ENCODE data around the gene RGS7. TPM values are rescaled to one million over a fixed set of nuclear protein-coding genes. Genes with fewer than 3 reads are reported as not detected.

RGS7 gene
- polyA plus RNA-seq, 1 donor from 2014 or later: 24.2 TPM

- no peak overlapping the region for H3K4me3 ChIP-seq (ENCODE audit: low read length)
- no peak overlapping the region for H3K4me2 ChIP-seq (ENCODE audit: low read length)
- H4K20me1 ChIP-seq (ENCODE audit: insufficient read depth): no peaks in the 10 kb centered on the region
- no peaks in the 10 kb centered on the region for H3K27me3 ChIP-seq (ENCODE audit: insufficient read depth, low read depth, low read length)
- TF ChIP-seq TAF1 (IDR thresholded peaks at IDR 0.05; ENCODE audit: low read depth): no peak
- TF ChIP-seq EP300 (conservative IDR thresholded peaks at IDR 0.05; ENCODE audit: poor library complexity, severe bottlenecking): no peak
- TF ChIP-seq EZH2 (IDR thresholded peaks at IDR 0.05; ENCODE audit: borderline replicate concordance, insufficient read depth, low read length, poor library complexity, severe bottlenecking): no peak
- TF ChIP-seq RAD21 (conservative IDR thresholded peaks at IDR 0.05): no peak
- TF ChIP-seq MXI1 (conservative IDR thresholded peaks at IDR 0.05; ENCODE audit: poor library complexity, severe bottlenecking): no peak
- TF ChIP-seq SMC3 (conservative IDR thresholded peaks at IDR 0.05; ENCODE audit: poor library complexity): no peak
- TF ChIP-seq CTCF (IDR thresholded peaks at IDR 0.05; ENCODE audit: poor library complexity, severe bottlenecking): no peak
- TF ChIP-seq POLR2AphosphoS5 (IDR thresholded peaks at IDR 0.05): no peak
- no peak for TF ChIP-seq REST (IDR thresholded peaks at IDR 0.05; ENCODE audit: borderline replicate concordance)
- no peak overlapping the region for H3K9ac ChIP-seq (ENCODE audit: low read length)
- no peaks in the 10 kb centered on the region for H3K79me2 ChIP-seq (replicated peaks; ENCODE audit: insufficient read depth, low read length)
- H2AFZ ChIP-seq (ENCODE audit: low read depth, low read length): no peak overlapping the region
- no peak overlapping the region for H3K27ac ChIP-seq (ENCODE audit: low read length)
- H3K36me3 ChIP-seq (ENCODE audit: insufficient read depth, low read length): no peaks in the 10 kb centered on the region
- no peaks in the 10 kb centered on the region for H3K9me2 ChIP-seq (ENCODE audit: insufficient read depth, low read length)
- H3K9me3 ChIP-seq (ENCODE audit: low read length): no peaks in the 10 kb centered on the region
- no peaks in the 10 kb centered on the region for H3F3A ChIP-seq (ENCODE audit: insufficient read depth, low read length, poor library complexity, severe bottlenecking)
These were observed 20.7 kb downstream of the RGS7 start for GRCh38 chr1:241336335-241336734.

- no peaks in the 10 kb centered on the region for H3K27me3 ChIP-seq (ENCODE audit: insufficient read depth, low read depth, low read length)
- no peak overlapping the region for H3K9ac ChIP-seq (ENCODE audit: low read length)
- H3K36me3 ChIP-seq (ENCODE audit: insufficient read depth, low read length): no peaks in the 10 kb centered on the region
- H3K9me3 ChIP-seq (ENCODE audit: low read length): no peaks in the 10 kb centered on the region
- TF ChIP-seq MXI1 (conservative IDR thresholded peaks at IDR 0.05; ENCODE audit: poor library complexity, severe bottlenecking) (no peak), EZH2 (IDR thresholded peaks at IDR 0.05; ENCODE audit: borderline replicate concordance, insufficient read depth, low read length, poor library complexity, severe bottlenecking) (no peak), REST (IDR thresholded peaks at IDR 0.05; ENCODE audit: borderline replicate concordance) (no peak), RAD21 (conservative IDR thresholded peaks at IDR 0.05) (no peak), POLR2AphosphoS5 (IDR thresholded peaks at IDR 0.05) (no peak), SMC3 (conservative IDR thresholded peaks at IDR 0.05; ENCODE audit: poor library complexity) (no peak), CTCF (IDR thresholded peaks at IDR 0.05; ENCODE audit: poor library complexity, severe bottlenecking) (no peak), TAF1 (IDR thresholded peaks at IDR 0.05; ENCODE audit: low read depth) (no peak), EP300 (conservative IDR thresholded peaks at IDR 0.05; ENCODE audit: poor library complexity, severe bottlenecking) (no peak)
- no peaks in the 10 kb centered on the region for H3K9me2 ChIP-seq (ENCODE audit: insufficient read depth, low read length)
- H2AFZ ChIP-seq (ENCODE audit: low read depth, low read length): no peak overlapping the region
- no peak overlapping the region for H3K4me3 ChIP-seq (ENCODE audit: low read length)
- no peaks in the 10 kb centered on the region for H3F3A ChIP-seq (ENCODE audit: insufficient read depth, low read length, poor library complexity, severe bottlenecking)
- H3K79me2 ChIP-seq (replicated peaks; ENCODE audit: insufficient read depth, low read length): no peaks in the 10 kb centered on the region
- peak overlapping the region; percentile 63 for H3K27ac ChIP-seq (ENCODE audit: low read length)
- no peak overlapping the region for H3K4me2 ChIP-seq (ENCODE audit: low read length)
- no peaks in the 10 kb centered on the region for H4K20me1 ChIP-seq (ENCODE audit: insufficient read depth)
These were observed 24.0 kb downstream of the RGS7 start for GRCh38 chr1:241332987-241333386.
